Immature natural killer cell (primary cell): ENCODE results near the gene OR10J1. TPM values are rescaled to one million over a fixed set of nuclear protein-coding genes. Genes with fewer than 3 reads are reported as not detected.

Experiments used
- DNase-seq, 3 donors: peaks; one replicate each; pipeline ENCODE4 v3.0.0; 2022; ENCODE audit warnings: mixed read lengths in 1 of 3
- H3K27ac Mint-ChIP-seq, 6 donors: one replicate each; pipeline ENCODE4 v1.8.0; 2020; ENCODE audit warnings: mixed read lengths in 6 of 6, mild to moderate bottlenecking in 5 of 6, inconsistent platforms in 4 of 6, moderate library complexity in 3 of 6
- H3K27me3 Mint-ChIP-seq, 3 donors: one replicate each; pipeline ENCODE4 v1.8.0; 2020 to 2021; ENCODE audit warnings: low read depth in 3 of 3, mild to moderate bottlenecking in 3 of 3, mixed read lengths in 3 of 3, moderate library complexity in 3 of 3, inconsistent platforms in 1 of 3
- H3K36me3 Mint-ChIP-seq, 3 donors: one replicate each; pipeline ENCODE4 v1.8.0; 2020; ENCODE audit warnings: mixed read lengths in 3 of 3, inconsistent platforms in 2 of 3, mild to moderate bottlenecking in 2 of 3
- H3K4me1 Mint-ChIP-seq, 2 donors: one replicate each; pipeline ENCODE4 v1.8.0; 2020; ENCODE audit warnings: inconsistent platforms in 2 of 2, mild to moderate bottlenecking in 2 of 2, mixed read lengths in 2 of 2, moderate library complexity in 1 of 2
- H3K4me3 Mint-ChIP-seq, 5 donors: one replicate each; pipeline ENCODE4 v1.8.0; 2020; ENCODE audit warnings: mild to moderate bottlenecking in 5 of 5, mixed read lengths in 5 of 5, inconsistent platforms in 3 of 5, moderate library complexity in 3 of 5
- H3K9me3 Mint-ChIP-seq, 6 donors: one replicate each; pipeline ENCODE4 v1.8.0; 2020; ENCODE audit warnings: mild to moderate bottlenecking in 6 of 6, mixed read lengths in 6 of 6, inconsistent platforms in 4 of 6, moderate library complexity in 3 of 6
- polyA plus RNA-seq, 3 donors: library from polyadenylated mRNA; unstranded; fragments of 300-500 nt; fragmentation: Illumina TruSeq; gene quantifications; one replicate each; pipeline ENCODE4 v1.2.3, GENCODE V29; 2021

The OR10J1 gene
- not detected for polyA plus RNA-seq

GRCh38 chr1:159439422-159439821, at the start of gene OR10J1:
OR10J1 (plus strand) TSS chr1:159439722; CDS start chr1:159439792, 70 bp downstream.
- H3K27me3 Mint-ChIP-seq: peaks cover 2 to 13% (median 4%) of the 10 kb centered on the region in 3 donors
- H3K36me3 Mint-ChIP-seq: no peaks in the 10 kb centered on the region
- no peak within 1 kb of the TSS for H3K27ac Mint-ChIP-seq
- peaks cover 0 to 2% (median 0%) of the 10 kb centered on the region in 6 donors for H3K9me3 Mint-ChIP-seq
- no peak for DNase-seq
- H3K4me3 Mint-ChIP-seq: no peak within 1 kb of the TSS
- no peaks in the 10 kb centered on the region for H3K4me1 Mint-ChIP-seq

- H3K9me3 Mint-ChIP-seq: no peaks in the 10 kb centered on the region
- H3K27ac Mint-ChIP-seq: no peak overlapping the region
- no peak overlapping the region for H3K4me3 Mint-ChIP-seq
- H3K27me3 Mint-ChIP-seq: peaks cover 0 to 10% (median 2%) of the 10 kb centered on the region in 3 donors
- no peaks in the 10 kb centered on the region for H3K36me3 Mint-ChIP-seq
- H3K4me1 Mint-ChIP-seq: no peaks in the 10 kb centered on the region
- no peak for DNase-seq
Observed at GRCh38 chr1:159406821-159407220, 32.7 kb upstream of the OR10J1 start.

GRCh38 chr1:159408862-159409400, 30.6 kb upstream of the OR10J1 start:
- DNase-seq: no peak

GRCh38 chr1:159421821-159422220, 17.7 kb upstream of the OR10J1 start:
- Mint-ChIP-seq H3K9me3 (peaks cover 5 to 26% (median 16%) of the 10 kb centered on the region in 6 donors), H3K36me3 (peaks cover 0 to 4% (median 0%) of the 10 kb centered on the region in 3 donors), H3K4me3 (no peak overlapping the region), H3K4me1 (no peaks in the 10 kb centered on the region), H3K27me3 (peaks cover 0 to 11% (median 7%) of the 10 kb centered on the region in 3 donors), H3K27ac (no peak overlapping the region)
- no peak for DNase-seq

More at GRCh38 chr1:159408862-159409400, 30.6 kb upstream of the OR10J1 start:
- peaks cover 0 to 8% (median 2%) of the 10 kb centered on the region in 3 donors for H3K27me3 Mint-ChIP-seq
- H3K4me3 Mint-ChIP-seq: no peak overlapping the region
- H3K27ac Mint-ChIP-seq: no peak overlapping the region
- H3K36me3 Mint-ChIP-seq: no peaks in the 10 kb centered on the region
- H3K4me1 Mint-ChIP-seq: no peaks in the 10 kb centered on the region
- H3K9me3 Mint-ChIP-seq: peaks cover 0 to under 1% (median 0%) of the 10 kb centered on the region in 6 donors

GRCh38 chr1:159428536-159428935, 11.0 kb upstream of the OR10J1 start:
- Mint-ChIP-seq H3K9me3 (no peaks in the 10 kb centered on the region), H3K27ac (no peak overlapping the region), H3K36me3 (no peaks in the 10 kb centered on the region), H3K4me1 (no peaks in the 10 kb centered on the region), H3K4me3 (no peak overlapping the region), H3K27me3 (peaks cover 2 to 5% (median 5%) of the 10 kb centered on the region in 3 donors)
- DNase-seq: no peak

GRCh38 chr1:159429074-159429861, 10.3 kb upstream of the OR10J1 start:
- no peaks in the 10 kb centered on the region for H3K4me1 Mint-ChIP-seq
- H3K9me3 Mint-ChIP-seq: no peaks in the 10 kb centered on the region
- no peak for DNase-seq
- H3K27ac Mint-ChIP-seq: no peak overlapping the region
- no peak overlapping the region for H3K4me3 Mint-ChIP-seq
- no peaks in the 10 kb centered on the region for H3K36me3 Mint-ChIP-seq
- peaks cover 2 to 5% (median 5%) of the 10 kb centered on the region in 3 donors for H3K27me3 Mint-ChIP-seq

- DNase-seq: no peak
- Mint-ChIP-seq H3K9me3 (no peaks in the 10 kb centered on the region), H3K4me1 (no peaks in the 10 kb centered on the region), H3K27me3 (peaks cover 2 to 7% (median 5%) of the 10 kb centered on the region in 3 donors), H3K4me3 (no peak overlapping the region), H3K27ac (no peak overlapping the region), H3K36me3 (no peaks in the 10 kb centered on the region)
Observed at GRCh38 chr1:159430985-159431384, 8.5 kb upstream of the OR10J1 start.

- no peak within 1 kb of the TSS for H3K4me3 Mint-ChIP-seq
- no peaks in the 10 kb centered on the region for H3K4me1 Mint-ChIP-seq
- DNase-seq: no peak
- H3K27ac Mint-ChIP-seq: no peak within 1 kb of the TSS
- H3K36me3 Mint-ChIP-seq: no peaks in the 10 kb centered on the region
- H3K9me3 Mint-ChIP-seq: no peaks in the 10 kb centered on the region
- peaks cover 2 to 7% (median 5%) of the 10 kb centered on the region in 3 donors for H3K27me3 Mint-ChIP-seq
Observed at GRCh38 chr1:159431904-159432303, 7.6 kb upstream of the OR10J1 start, which contains the start of gene OR10J4. OR10J4 (plus strand) TSS chr1:159432204.

- H3K4me1 Mint-ChIP-seq: no peaks in the 10 kb centered on the region
- H3K9me3 Mint-ChIP-seq: peaks cover 0 to 2% (median 0%) of the 10 kb centered on the region in 6 donors
- peaks cover 2 to 14% (median 4%) of the 10 kb centered on the region in 3 donors for H3K27me3 Mint-ChIP-seq
- DNase-seq: no peak
- no peak overlapping the region for H3K4me3 Mint-ChIP-seq
- H3K27ac Mint-ChIP-seq: no peak overlapping the region
- no peaks in the 10 kb centered on the region for H3K36me3 Mint-ChIP-seq
Observed at GRCh38 chr1:159436469-159436868, 3.1 kb upstream of the OR10J1 start.

GRCh38 chr1:159441360-159441759, 1.8 kb downstream of the OR10J1 start:
- H3K27me3 Mint-ChIP-seq: peaks cover 2 to 12% (median 4%) of the 10 kb centered on the region in 3 donors
- H3K4me3 Mint-ChIP-seq: no peak overlapping the region
- H3K9me3 Mint-ChIP-seq: peaks cover 0 to 2% (median 0%) of the 10 kb centered on the region in 6 donors
- H3K36me3 Mint-ChIP-seq: no peaks in the 10 kb centered on the region
- DNase-seq: no peak
- H3K27ac Mint-ChIP-seq: no peak overlapping the region
- H3K4me1 Mint-ChIP-seq: no peaks in the 10 kb centered on the region

GRCh38 chr1:159442428-159442827, 2.9 kb downstream of the OR10J1 start:
- peaks cover 2 to 12% (median 4%) of the 10 kb centered on the region in 3 donors for H3K27me3 Mint-ChIP-seq
- H3K4me1 Mint-ChIP-seq: no peaks in the 10 kb centered on the region
- DNase-seq: no peak
- peaks cover 0 to 2% (median 0%) of the 10 kb centered on the region in 6 donors for H3K9me3 Mint-ChIP-seq
- H3K36me3 Mint-ChIP-seq: no peaks in the 10 kb centered on the region
- H3K27ac Mint-ChIP-seq: no peak overlapping the region
- no peak overlapping the region for H3K4me3 Mint-ChIP-seq

GRCh38 chr1:159443066-159443750, 3.7 kb downstream of the OR10J1 start:
- Mint-ChIP-seq H3K9me3 (peaks cover 0 to 2% (median 0%) of the 10 kb centered on the region in 6 donors), H3K27ac (no peak overlapping the region), H3K36me3 (no peaks in the 10 kb centered on the region), H3K4me1 (no peaks in the 10 kb centered on the region), H3K4me3 (no peak overlapping the region), H3K27me3 (peaks cover 3 to 10% (median 4%) of the 10 kb centered on the region in 3 donors)
- no peak for DNase-seq

GRCh38 chr1:159444511-159444910, 5.0 kb downstream of the OR10J1 start:
- no peak overlapping the region for H3K4me3 Mint-ChIP-seq
- no peaks in the 10 kb centered on the region for H3K36me3 Mint-ChIP-seq
- H3K4me1 Mint-ChIP-seq: no peaks in the 10 kb centered on the region

GRCh38 chr1:159448181-159448580, 8.7 kb downstream of the OR10J1 start:
- Mint-ChIP-seq H3K36me3 (peaks cover 0 to 4% (median 0%) of the 10 kb centered on the region in 3 donors), H3K27ac (no peak overlapping the region), H3K4me1 (no peaks in the 10 kb centered on the region), H3K4me3 (no peak overlapping the region), H3K27me3 (peaks cover 4 to 6% (median 5%) of the 10 kb centered on the region in 3 donors), H3K9me3 (peaks cover 0 to 11% (median 1%) of the 10 kb centered on the region in 6 donors)
- no peak for DNase-seq

More at GRCh38 chr1:159444511-159444910, 5.0 kb downstream of the OR10J1 start:
- Mint-ChIP-seq H3K9me3 (peaks cover 0 to 5% (median 2%) of the 10 kb centered on the region in 6 donors), H3K27me3 (peaks cover 4 to 10% (median 5%) of the 10 kb centered on the region in 3 donors), H3K27ac (no peak overlapping the region)
- DNase-seq: no peak
